K562 (cell line): ENCODE measurements around the gene CLCA1. TPM values are rescaled to one million over a fixed set of nuclear protein-coding genes. Genes with fewer than 3 reads are reported as not detected.
A peak's percentile ranks its signal among the peaks of the same experiment; 100 is the strongest.

Experiments
- CSDE1 ChIP-seq, 2 experiments: fragments of 450-650 bp; IDR thresholded peaks; 2 replicates each; pipeline ENCODE4 v1.6.1; 2016; ENCODE audit warnings: mild to moderate bottlenecking in 1 of 2
- DACH1 ChIP-seq: fragments of 450-650 bp; IDR thresholded peaks from 2 replicates; pipeline ENCODE4 v1.6.1; 2018; ENCODE audit not compliant: partially characterized antibody
- LARP7 ChIP-seq: fragments of 450-650 bp; IDR thresholded peaks from 2 replicates; pipeline ENCODE4 v1.6.1; 2016
- NUFIP1 ChIP-seq: fragments of 450-650 bp; IDR thresholded peaks from 2 replicates; pipeline ENCODE4 v1.6.1; 2018; ENCODE audit not compliant: partially characterized antibody
- PHB2 ChIP-seq: fragments of 450-650 bp; IDR thresholded peaks from 2 replicates; pipeline ENCODE4 v1.6.1; 2017; ENCODE audit warnings: low read depth
- SIN3A ChIP-seq, 2 experiments: fragments of 150-350 bp in 1 of 2; IDR thresholded peaks; 2 replicates each; pipeline ENCODE4 v1.6.1; 2011 to 2016; ENCODE audit warnings: borderline replicate concordance in 2 of 2, low read depth in 2 of 2, low read length in 2 of 2, mild to moderate bottlenecking in 2 of 2, moderate library complexity in 2 of 2; ENCODE audit not compliant: control insufficient read depth in 1 of 2
- TCF7L2 ChIP-seq: fragments of 150-350 bp; IDR thresholded peaks from 2 replicates; pipeline ENCODE4 v1.6.1; 2016; ENCODE audit warnings: low read depth, mild to moderate bottlenecking, low read length, moderate library complexity
- ZNF316 ChIP-seq: fragments of 450-650 bp; IDR thresholded peaks from 2 replicates; pipeline ENCODE4 v1.6.1; 2016
- ZNF436 ChIP-seq: fragments of 250-450, 450-650 bp; sonication (Bioruptor Pico); formaldehyde crosslinking; IDR thresholded peaks from 2 replicates; pipeline ENCODE4 v1.7.0; 2020; ENCODE audit warnings: mild to moderate bottlenecking
- polyA plus RNA-seq, 8 experiments: library from polyadenylated mRNA; depleted of rRNA in 4 of 8; stranded (reverse) in 5 of 8; unstranded in 3 of 8; fragments of >200 nt; fragmentation: Nextera tagmentation in 2 of 8; fragmentation: Illumina TruSeq in 1 of 8; extraction: Ambion mirVana in 2 of 8; extraction: Trizol in 1 of 8; gene quantifications; 2 replicates each; pipeline versions ENCODE4 v1.2.1 to v1.2.3, GENCODE V29; 2011 to 2014; ENCODE audit warnings: inconsistent platforms in 1 of 8, missing spikeins in 1 of 8
- total RNA-seq, 7 experiments: library from RNA; depleted of rRNA in 6 of 7; stranded (reverse); fragments of >200 nt in 6 of 7; fragmentation: Illumina TruSeq in 2 of 7; extraction: Trizol in 2 of 7; gene quantifications; 2 replicates each; pipeline versions ENCODE4 v1.2.1 to v1.2.3, GENCODE V29; 2011 to 2021; ENCODE audit warnings: low replicate concordance in 1 of 7
- TF ChIP-seq, protein P1 (sequence below), 2 experiments: IDR thresholded peaks in 1 of 2; conservative IDR thresholded peaks in 1 of 2; 2 replicates each; pipeline ENCODE4 v1.6.1; 2016; ENCODE audit warnings: low read depth in 2 of 2, mild to moderate bottlenecking in 1 of 2, missing compliant biosample characterization in 1 of 2, missing genetic modification characterization in 1 of 2, moderate library complexity in 1 of 2
- TF ChIP-seq, protein P2 (sequence below): sonication (generic); formaldehyde crosslinking; IDR thresholded peaks from 2 replicates; pipeline ENCODE4 v1.9.0; 2022; ENCODE audit warnings: mild to moderate bottlenecking, missing genetic modification reagents
- TF ChIP-seq, protein P3 (sequence below): fragments of 450-650 bp; IDR thresholded peaks from 2 replicates; pipeline ENCODE4 v1.6.1; 2016; ENCODE audit warnings: mild to moderate bottlenecking, moderate library complexity
- TF ChIP-seq, protein P4 (sequence below): fragments of 250-450 bp; sonication (Bioruptor Pico); IDR thresholded peaks from 2 replicates; pipeline ENCODE4 v1.5.0; 2021

Gene CLCA1
- total and polyA plus RNA-seq, 9 of the 15 experiments (the other 6 are each of a cell fraction or from before 2014, with no cell fraction given): 0.03 to 0.08 (median 0.04) TPM; not detected in 6

DNA sequence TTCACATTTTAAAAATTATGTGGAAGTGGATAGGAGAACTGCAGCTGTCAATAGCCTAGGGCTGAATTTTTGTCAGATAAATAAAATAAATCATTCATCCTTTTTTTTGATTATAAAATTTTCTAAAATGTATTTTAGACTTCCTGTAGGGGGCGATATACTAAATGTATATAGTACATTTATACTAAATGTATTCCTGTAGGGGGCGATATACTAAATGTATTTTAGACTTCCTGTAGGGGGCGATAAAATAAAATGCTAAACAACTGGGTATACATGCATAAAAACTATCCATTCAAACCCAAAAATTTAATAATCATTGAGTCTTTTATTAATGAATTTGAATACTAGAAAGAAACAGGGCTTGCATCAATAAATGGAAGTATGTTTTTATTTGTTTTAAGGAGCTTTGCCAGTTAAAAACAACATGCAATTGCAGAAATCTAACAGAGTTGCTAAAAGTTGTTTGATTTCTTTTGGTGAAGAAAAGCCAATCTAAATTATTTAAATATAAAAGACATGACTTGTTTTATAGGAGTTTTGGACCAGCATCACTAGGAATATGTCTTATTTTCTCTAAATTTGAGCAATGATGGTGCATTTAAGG, 31.4 kb downstream of the CLCA1 start (continued):
- TF ChIP-seq, protein P1, sequence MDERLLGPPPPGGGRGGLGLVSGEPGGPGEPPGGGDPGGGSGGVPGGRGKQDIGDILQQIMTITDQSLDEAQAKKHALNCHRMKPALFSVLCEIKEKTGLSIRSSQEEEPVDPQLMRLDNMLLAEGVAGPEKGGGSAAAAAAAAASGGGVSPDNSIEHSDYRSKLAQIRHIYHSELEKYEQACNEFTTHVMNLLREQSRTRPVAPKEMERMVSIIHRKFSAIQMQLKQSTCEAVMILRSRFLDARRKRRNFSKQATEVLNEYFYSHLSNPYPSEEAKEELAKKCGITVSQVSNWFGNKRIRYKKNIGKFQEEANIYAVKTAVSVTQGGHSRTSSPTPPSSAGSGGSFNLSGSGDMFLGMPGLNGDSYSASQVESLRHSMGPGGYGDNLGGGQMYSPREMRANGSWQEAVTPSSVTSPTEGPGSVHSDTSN (CRISPR knock-in tag; IDR thresholded peaks at IDR 0.05; ENCODE audit: low read depth): no peak
- TF ChIP-seq, protein P1 (tag; conservative IDR thresholded peaks at IDR 0.05; ENCODE audit: low read depth): 0 out of 2 replicates have a peak, but pooled peaks have one; percentile 19
- TF ChIP-seq ZNF316: no peak
- TF ChIP-seq DACH1: no peak
- TF ChIP-seq, protein P2, sequence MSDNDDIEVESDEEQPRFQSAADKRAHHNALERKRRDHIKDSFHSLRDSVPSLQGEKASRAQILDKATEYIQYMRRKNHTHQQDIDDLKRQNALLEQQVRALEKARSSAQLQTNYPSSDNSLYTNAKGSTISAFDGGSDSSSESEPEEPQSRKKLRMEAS (CRISPR knock-in tag): no peak
- no peak for TF ChIP-seq SIN3A (IDR thresholded peaks at IDR 0.05; ENCODE audit: borderline replicate concordance in 2 of 2, control insufficient read depth in 1 of 2, low read depth in 2 of 2, low read length in 2 of 2)
- TF ChIP-seq LARP7: no peak
- no peak for TF ChIP-seq CSDE1 (IDR thresholded peaks at IDR 0.05)
- TF ChIP-seq NUFIP1: no peak
- TF ChIP-seq, protein P3, sequence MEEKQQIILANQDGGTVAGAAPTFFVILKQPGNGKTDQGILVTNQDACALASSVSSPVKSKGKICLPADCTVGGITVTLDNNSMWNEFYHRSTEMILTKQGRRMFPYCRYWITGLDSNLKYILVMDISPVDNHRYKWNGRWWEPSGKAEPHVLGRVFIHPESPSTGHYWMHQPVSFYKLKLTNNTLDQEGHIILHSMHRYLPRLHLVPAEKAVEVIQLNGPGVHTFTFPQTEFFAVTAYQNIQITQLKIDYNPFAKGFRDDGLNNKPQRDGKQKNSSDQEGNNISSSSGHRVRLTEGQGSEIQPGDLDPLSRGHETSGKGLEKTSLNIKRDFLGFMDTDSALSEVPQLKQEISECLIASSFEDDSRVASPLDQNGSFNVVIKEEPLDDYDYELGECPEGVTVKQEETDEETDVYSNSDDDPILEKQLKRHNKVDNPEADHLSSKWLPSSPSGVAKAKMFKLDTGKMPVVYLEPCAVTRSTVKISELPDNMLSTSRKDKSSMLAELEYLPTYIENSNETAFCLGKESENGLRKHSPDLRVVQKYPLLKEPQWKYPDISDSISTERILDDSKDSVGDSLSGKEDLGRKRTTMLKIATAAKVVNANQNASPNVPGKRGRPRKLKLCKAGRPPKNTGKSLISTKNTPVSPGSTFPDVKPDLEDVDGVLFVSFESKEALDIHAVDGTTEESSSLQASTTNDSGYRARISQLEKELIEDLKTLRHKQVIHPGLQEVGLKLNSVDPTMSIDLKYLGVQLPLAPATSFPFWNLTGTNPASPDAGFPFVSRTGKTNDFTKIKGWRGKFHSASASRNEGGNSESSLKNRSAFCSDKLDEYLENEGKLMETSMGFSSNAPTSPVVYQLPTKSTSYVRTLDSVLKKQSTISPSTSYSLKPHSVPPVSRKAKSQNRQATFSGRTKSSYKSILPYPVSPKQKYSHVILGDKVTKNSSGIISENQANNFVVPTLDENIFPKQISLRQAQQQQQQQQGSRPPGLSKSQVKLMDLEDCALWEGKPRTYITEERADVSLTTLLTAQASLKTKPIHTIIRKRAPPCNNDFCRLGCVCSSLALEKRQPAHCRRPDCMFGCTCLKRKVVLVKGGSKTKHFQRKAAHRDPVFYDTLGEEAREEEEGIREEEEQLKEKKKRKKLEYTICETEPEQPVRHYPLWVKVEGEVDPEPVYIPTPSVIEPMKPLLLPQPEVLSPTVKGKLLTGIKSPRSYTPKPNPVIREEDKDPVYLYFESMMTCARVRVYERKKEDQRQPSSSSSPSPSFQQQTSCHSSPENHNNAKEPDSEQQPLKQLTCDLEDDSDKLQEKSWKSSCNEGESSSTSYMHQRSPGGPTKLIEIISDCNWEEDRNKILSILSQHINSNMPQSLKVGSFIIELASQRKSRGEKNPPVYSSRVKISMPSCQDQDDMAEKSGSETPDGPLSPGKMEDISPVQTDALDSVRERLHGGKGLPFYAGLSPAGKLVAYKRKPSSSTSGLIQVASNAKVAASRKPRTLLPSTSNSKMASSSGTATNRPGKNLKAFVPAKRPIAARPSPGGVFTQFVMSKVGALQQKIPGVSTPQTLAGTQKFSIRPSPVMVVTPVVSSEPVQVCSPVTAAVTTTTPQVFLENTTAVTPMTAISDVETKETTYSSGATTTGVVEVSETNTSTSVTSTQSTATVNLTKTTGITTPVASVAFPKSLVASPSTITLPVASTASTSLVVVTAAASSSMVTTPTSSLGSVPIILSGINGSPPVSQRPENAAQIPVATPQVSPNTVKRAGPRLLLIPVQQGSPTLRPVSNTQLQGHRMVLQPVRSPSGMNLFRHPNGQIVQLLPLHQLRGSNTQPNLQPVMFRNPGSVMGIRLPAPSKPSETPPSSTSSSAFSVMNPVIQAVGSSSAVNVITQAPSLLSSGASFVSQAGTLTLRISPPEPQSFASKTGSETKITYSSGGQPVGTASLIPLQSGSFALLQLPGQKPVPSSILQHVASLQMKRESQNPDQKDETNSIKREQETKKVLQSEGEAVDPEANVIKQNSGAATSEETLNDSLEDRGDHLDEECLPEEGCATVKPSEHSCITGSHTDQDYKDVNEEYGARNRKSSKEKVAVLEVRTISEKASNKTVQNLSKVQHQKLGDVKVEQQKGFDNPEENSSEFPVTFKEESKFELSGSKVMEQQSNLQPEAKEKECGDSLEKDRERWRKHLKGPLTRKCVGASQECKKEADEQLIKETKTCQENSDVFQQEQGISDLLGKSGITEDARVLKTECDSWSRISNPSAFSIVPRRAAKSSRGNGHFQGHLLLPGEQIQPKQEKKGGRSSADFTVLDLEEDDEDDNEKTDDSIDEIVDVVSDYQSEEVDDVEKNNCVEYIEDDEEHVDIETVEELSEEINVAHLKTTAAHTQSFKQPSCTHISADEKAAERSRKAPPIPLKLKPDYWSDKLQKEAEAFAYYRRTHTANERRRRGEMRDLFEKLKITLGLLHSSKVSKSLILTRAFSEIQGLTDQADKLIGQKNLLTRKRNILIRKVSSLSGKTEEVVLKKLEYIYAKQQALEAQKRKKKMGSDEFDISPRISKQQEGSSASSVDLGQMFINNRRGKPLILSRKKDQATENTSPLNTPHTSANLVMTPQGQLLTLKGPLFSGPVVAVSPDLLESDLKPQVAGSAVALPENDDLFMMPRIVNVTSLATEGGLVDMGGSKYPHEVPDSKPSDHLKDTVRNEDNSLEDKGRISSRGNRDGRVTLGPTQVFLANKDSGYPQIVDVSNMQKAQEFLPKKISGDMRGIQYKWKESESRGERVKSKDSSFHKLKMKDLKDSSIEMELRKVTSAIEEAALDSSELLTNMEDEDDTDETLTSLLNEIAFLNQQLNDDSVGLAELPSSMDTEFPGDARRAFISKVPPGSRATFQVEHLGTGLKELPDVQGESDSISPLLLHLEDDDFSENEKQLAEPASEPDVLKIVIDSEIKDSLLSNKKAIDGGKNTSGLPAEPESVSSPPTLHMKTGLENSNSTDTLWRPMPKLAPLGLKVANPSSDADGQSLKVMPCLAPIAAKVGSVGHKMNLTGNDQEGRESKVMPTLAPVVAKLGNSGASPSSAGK: no peak
- TF ChIP-seq ZNF436 (CRISPR knock-in tag): no peak
- TF ChIP-seq PHB2: no peak
- TF ChIP-seq, protein P4, sequence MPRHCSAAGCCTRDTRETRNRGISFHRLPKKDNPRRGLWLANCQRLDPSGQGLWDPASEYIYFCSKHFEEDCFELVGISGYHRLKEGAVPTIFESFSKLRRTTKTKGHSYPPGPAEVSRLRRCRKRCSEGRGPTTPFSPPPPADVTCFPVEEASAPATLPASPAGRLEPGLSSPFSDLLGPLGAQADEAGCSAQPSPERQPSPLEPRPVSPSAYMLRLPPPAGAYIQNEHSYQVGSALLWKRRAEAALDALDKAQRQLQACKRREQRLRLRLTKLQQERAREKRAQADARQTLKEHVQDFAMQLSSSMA: no peak
- no peak for TF ChIP-seq TCF7L2
